Endothelial cell of umbilical vein (primary cell): ENCODE measurements around the gene DAAM1. TPM values are rescaled to one million over a fixed set of nuclear protein-coding genes. Genes with fewer than 3 reads are reported as not detected.

Experiments
- BruUV-seq: library from RNA; stranded (reverse); fragments of 400-500 nt; replicated peaks from 2 replicates; lab custom pipeline; 2021; lab: Mats Ljungman, UMichigan
- CTCF ChIA-PET: fragments of 300-600, 350-600 bp; sonication (Branson Sonifier 250); formaldehyde crosslinking; loops from one replicate; lab custom pipeline; 2021; ENCODE audit warnings: antibody characterized with exemption, inconsistent platforms; lab: Charles Lee
- POLR2A ChIA-PET: fragments of 300-600, 350-600 bp; sonication (Branson Sonifier 250); formaldehyde crosslinking; loops from one replicate; lab custom pipeline; 2021; ENCODE audit warnings: antibody characterized with exemption, inconsistent platforms; lab: Charles Lee
- DNase-seq: peaks from one replicate; pipeline ENCODE4 v3.0.0-alpha.2; 2011; ENCODE audit warnings: low read depth, low spot score
- FAIRE-seq: peaks from 2 replicates; lab custom pipeline; 2011; peaks lifted over from hg19 to GRCh38; lab: Jason Lieb, UNC
- H2AFZ ChIP-seq: 2 replicates; pipeline ENCODE4 v1.6.0; 2012; ENCODE audit warnings: low read depth, low read length, control low read depth, inconsistent platforms
- H3K27ac ChIP-seq: 2 replicates; pipeline ENCODE4 v1.5.1; 2011; ENCODE audit warnings: low read depth, mild to moderate bottlenecking, control low read depth, low read length, moderate library complexity; ENCODE audit not compliant: insufficient read depth
- H3K27me3 ChIP-seq, 2 experiments: 2 replicates each; pipeline versions ENCODE4 v1.6.0 to v1.6.1; 2011; ENCODE audit warnings: low read length in 2 of 2, mixed read lengths in 1 of 2; ENCODE audit not compliant: control insufficient read depth in 2 of 2, insufficient read depth in 2 of 2
- H3K36me3 ChIP-seq, 2 experiments: 2 replicates in 1 of 2; 3 replicates in 1 of 2; pipeline ENCODE4 v1.5.1; 2011; ENCODE audit warnings: low read length in 2 of 2, mild to moderate bottlenecking in 1 of 2, moderate library complexity in 1 of 2; ENCODE audit not compliant: control insufficient read depth in 2 of 2, insufficient read depth in 2 of 2; ENCODE audit errors: extremely low read depth in 1 of 2
- H3K4me1 ChIP-seq: 3 replicates; pipeline ENCODE4 v1.5.1; 2011; ENCODE audit warnings: mild to moderate bottlenecking, low read length; ENCODE audit not compliant: control insufficient read depth, insufficient read depth; ENCODE audit errors: extremely low read depth
- H3K4me2 ChIP-seq: 2 replicates; pipeline ENCODE4 v1.6.1; 2011; ENCODE audit warnings: low read length, control low read depth, mixed read lengths; ENCODE audit not compliant: insufficient read depth
- H3K4me3 ChIP-seq, 3 experiments: fragments of 200-600 bp in 1 of 3; sonication (generic), shearing (Covaris generic) in 1 of 3; replicated peaks in 1 of 3; 2 replicates each; pipeline ENCODE4 v1.5.1; 2011 to 2016; ENCODE audit warnings: control low read depth in 3 of 3, low read length in 3 of 3, mild to moderate bottlenecking in 2 of 3, inconsistent platforms in 1 of 3, low read depth in 1 of 3, moderate library complexity in 1 of 3; ENCODE audit not compliant: insufficient read depth in 1 of 3
- H3K79me2 ChIP-seq: 2 replicates; pipeline ENCODE4 v1.6.0; 2012; ENCODE audit warnings: low read length, inconsistent platforms; ENCODE audit not compliant: control insufficient read depth, insufficient read depth
- H3K9ac ChIP-seq: replicated peaks from 2 replicates; pipeline ENCODE3; 2011; ENCODE audit warnings: low read length, control low read depth; ENCODE audit not compliant: insufficient read depth; ENCODE audit errors: extremely low read depth
- H3K9me1 ChIP-seq: replicated peaks from 3 replicates; pipeline ENCODE4 v1.6.0; 2011; ENCODE audit warnings: mild to moderate bottlenecking, low read length; ENCODE audit not compliant: control insufficient read depth, insufficient read depth; ENCODE audit errors: extremely low read depth
- H3K9me3 ChIP-seq: replicated peaks from 2 replicates; pipeline ENCODE4 v1.5.1; 2012; ENCODE audit warnings: low read length, inconsistent platforms; ENCODE audit not compliant: control insufficient read depth, insufficient read depth
- H4K20me1 ChIP-seq: replicated peaks from 2 replicates; pipeline ENCODE3; 2011; ENCODE audit warnings: mild to moderate bottlenecking, low read length; ENCODE audit not compliant: control insufficient read depth, insufficient read depth; ENCODE audit errors: extremely low read depth
- EZH2 ChIP-seq: IDR thresholded peaks from 2 replicates; pipeline ENCODE4 v1.6.1; 2012; ENCODE audit warnings: borderline replicate concordance, low read depth, mild to moderate bottlenecking, moderate library complexity, low read length, inconsistent platforms; ENCODE audit not compliant: severe bottlenecking
- FOS ChIP-seq: IDR thresholded peaks from 2 replicates; pipeline ENCODE4 v1.6.1; 2011; ENCODE audit warnings: mild to moderate bottlenecking, low read length, moderate library complexity, borderline replicate concordance; ENCODE audit not compliant: insufficient read depth
- GATA2 ChIP-seq: IDR thresholded peaks from 2 replicates; pipeline ENCODE4 v1.7.0; 2011; ENCODE audit warnings: low read depth, mild to moderate bottlenecking, moderate library complexity, mixed read lengths, low read length; ENCODE audit not compliant: insufficient read length, insufficient read depth
- JUN ChIP-seq: IDR thresholded peaks from 2 replicates; pipeline ENCODE4 v1.6.1; 2011; ENCODE audit warnings: borderline replicate concordance, low read depth; ENCODE audit not compliant: insufficient read length, insufficient read depth
- MAX ChIP-seq: IDR thresholded peaks from 2 replicates; pipeline ENCODE4 v1.6.1; 2011; ENCODE audit not compliant: insufficient read depth, insufficient read length
- MYC ChIP-seq: IDR thresholded peaks from one replicate; pipeline ENCODE4 v1.6.1; 2011; ENCODE audit warnings: mild to moderate bottlenecking, low read depth, low read length
- POLR2A ChIP-seq: IDR thresholded peaks from 2 replicates; pipeline ENCODE4 v1.6.1; 2012; ENCODE audit warnings: low read depth, mild to moderate bottlenecking, control low read depth, low read length
- POLR2AphosphoS5 ChIP-seq: IDR thresholded peaks from 2 replicates; pipeline ENCODE4 v1.6.1; 2012; ENCODE audit warnings: low read depth, mild to moderate bottlenecking, control low read depth, low read length, moderate library complexity; ENCODE audit not compliant: insufficient read depth
- dilution Hi-C: fragments of 300-500 bp; cut with MboI; formaldehyde crosslinking; loops from one replicate; pipeline ENCODE4 v1.15.0; 2019; ENCODE audit warnings: low sequenced_read_pairs; ENCODE audit not compliant: extremely low pct_ligation_motif_present
- intact Hi-C: fragments of 100-400 bp; cut with micrococcal nuclease; formaldehyde crosslinking; loops from one replicate; pipeline ENCODE4 v1.10.0; 2022
- polyA plus RNA-seq, 4 experiments: library from polyadenylated mRNA; depleted of rRNA in 3 of 4; stranded (reverse) in 3 of 4; unstranded in 1 of 4; fragments of >200 nt; gene quantifications; 2 replicates each; pipeline versions ENCODE4 v1.2.1 to v1.2.3, GENCODE V29; 2011 to 2012; ENCODE audit warnings: missing spikeins in 1 of 4
- total RNA-seq: library from RNA; stranded (reverse); gene quantifications from 2 replicates; pipeline ENCODE4 v1.2.3, GENCODE V29; 2021
- TF ChIP-seq, protein P1 (sequence below), 2 donors: IDR thresholded peaks; 1 replicate in 1 of 2; 2 replicates in 1 of 2; pipeline ENCODE4 v1.5.1; 2011; ENCODE audit warnings: low read length in 2 of 2, mild to moderate bottlenecking in 2 of 2, moderate library complexity in 2 of 2, control low read depth in 1 of 2, inconsistent platforms in 1 of 2, low read depth in 1 of 2; ENCODE audit not compliant: insufficient read depth in 1 of 2; ENCODE audit errors: extremely low read depth in 1 of 2

The DAAM1 gene
- total and polyA plus RNA-seq, 2 donors (not counting 3 experiments of a cell fraction or from before 2014, with no cell fraction given), result 10.2 to 25.3 TPM

DNA sequence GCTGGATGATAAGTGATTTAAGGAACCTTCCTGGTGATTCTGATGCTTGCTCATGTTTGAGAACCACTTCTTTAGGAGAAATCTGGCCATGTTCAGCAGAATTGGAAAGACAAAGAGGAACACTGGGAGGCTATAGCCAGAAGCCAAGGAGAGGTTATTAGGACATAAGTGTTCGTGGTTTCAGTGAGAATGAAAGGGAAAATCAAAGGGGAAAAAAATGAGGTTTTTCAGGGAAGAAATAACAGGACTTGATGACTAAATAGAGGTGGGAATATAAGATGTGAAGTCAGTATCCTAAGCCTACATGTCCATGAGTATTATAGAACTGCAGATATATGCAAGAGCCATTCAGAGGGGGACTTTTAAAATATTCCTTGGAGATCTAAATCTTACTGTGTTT is 95.6 kb downstream of the DAAM1 start:
- ChIA-PET POLR2A (no interaction called here), CTCF (no interaction called here)
- H3K9ac ChIP-seq, result no peak overlapping the region
- no peak overlapping the region for H3K27ac ChIP-seq
- TF ChIP-seq MAX (no peak), POLR2A (no peak), FOS (no peak), MYC (no peak), JUN (no peak), POLR2AphosphoS5 (no peak), GATA2 (no peak), EZH2 (no peak)
- TF ChIP-seq, protein P1, sequence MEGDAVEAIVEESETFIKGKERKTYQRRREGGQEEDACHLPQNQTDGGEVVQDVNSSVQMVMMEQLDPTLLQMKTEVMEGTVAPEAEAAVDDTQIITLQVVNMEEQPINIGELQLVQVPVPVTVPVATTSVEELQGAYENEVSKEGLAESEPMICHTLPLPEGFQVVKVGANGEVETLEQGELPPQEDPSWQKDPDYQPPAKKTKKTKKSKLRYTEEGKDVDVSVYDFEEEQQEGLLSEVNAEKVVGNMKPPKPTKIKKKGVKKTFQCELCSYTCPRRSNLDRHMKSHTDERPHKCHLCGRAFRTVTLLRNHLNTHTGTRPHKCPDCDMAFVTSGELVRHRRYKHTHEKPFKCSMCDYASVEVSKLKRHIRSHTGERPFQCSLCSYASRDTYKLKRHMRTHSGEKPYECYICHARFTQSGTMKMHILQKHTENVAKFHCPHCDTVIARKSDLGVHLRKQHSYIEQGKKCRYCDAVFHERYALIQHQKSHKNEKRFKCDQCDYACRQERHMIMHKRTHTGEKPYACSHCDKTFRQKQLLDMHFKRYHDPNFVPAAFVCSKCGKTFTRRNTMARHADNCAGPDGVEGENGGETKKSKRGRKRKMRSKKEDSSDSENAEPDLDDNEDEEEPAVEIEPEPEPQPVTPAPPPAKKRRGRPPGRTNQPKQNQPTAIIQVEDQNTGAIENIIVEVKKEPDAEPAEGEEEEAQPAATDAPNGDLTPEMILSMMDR (IDR thresholded peaks at IDR 0.05; ENCODE audit: extremely low read depth in 1 of 2, insufficient read depth in 1 of 2, low read depth in 1 of 2, low read length in 2 of 2), result no peak
- dilution Hi-C loops (no loop called here), intact Hi-C loops (no loop called here)
- no TSS peak for BruUV-seq
- no peak for FAIRE-seq
- no peak overlapping the region for H3K4me3 ChIP-seq
- no peak overlapping the region for H2AFZ ChIP-seq
- no peaks in the 10 kb centered on the region for H3K9me1 ChIP-seq
- H3K4me1 ChIP-seq, result peaks cover 2% of the 10 kb centered on the region
- no peaks in the 10 kb centered on the region for H3K79me2 ChIP-seq
- no peaks in the 10 kb centered on the region for H3K27me3 ChIP-seq
- H3K36me3 ChIP-seq, result no peaks in the 10 kb centered on the region
- H3K9me3 ChIP-seq, result no peaks in the 10 kb centered on the region
- no peaks in the 10 kb centered on the region for H4K20me1 ChIP-seq
- H3K4me2 ChIP-seq, result no peak overlapping the region
- no peak for DNase-seq
